CD4-positive, alpha-beta T cell treated with Interleukin-6 at 100 ng/mL for 8 hours (primary cell): ENCODE measurements around the gene KLHL8.

Experiments
- DNase-seq: peaks from one replicate; pipeline ENCODE4 v3.0.0-alpha.2; 2020; ENCODE audit warnings: mixed read lengths, low spot score

KLHL8 gene

DNA sequence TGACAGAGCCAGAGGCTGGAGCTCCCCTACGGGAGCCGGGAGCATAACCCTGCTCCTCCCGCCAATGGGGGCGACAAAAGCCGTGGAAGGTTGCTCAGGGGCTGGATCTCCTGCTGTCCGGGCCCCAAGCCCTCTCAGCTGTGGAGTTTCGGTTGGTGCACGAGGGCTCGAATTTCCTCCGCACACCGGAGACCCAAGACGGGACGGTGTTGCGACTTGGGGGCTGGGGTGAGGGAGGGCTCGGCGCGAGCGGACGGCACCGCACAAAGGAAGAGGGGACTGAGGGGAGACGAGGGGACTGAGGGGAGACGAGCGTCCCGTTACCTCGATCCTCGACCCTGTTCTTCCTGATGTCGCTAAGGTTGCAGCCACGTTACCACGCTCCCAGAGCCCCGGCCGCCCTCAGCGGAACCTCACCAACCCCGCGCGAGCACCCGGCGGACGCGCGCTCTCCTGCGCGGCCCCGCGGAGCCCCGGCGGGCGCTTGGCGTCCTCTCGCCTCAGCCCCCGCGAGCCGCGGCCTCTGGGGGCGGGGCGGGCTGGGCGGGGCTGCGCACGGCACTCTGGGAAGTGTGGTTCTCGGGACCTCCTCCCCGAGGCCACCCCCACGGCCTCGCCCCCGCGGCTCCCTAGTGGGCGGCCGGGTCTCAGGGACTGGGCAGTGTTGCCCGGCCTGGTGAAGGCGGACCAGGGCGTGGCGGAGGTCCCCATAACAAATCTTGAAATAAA, at the start of gene KLHL8:
KLHL8 (minus strand) TSS at position 525 of the 729 bp plus-strand sequence. CDS start 25,079 bp downstream, outside the sequence.
- DNase-seq: peak; percentile 86

GRCh38 chr4:87270144-87270543, 49.7 kb upstream of the KLHL8 start:
- DNase-seq: no peak

- no peak for DNase-seq
Measured at GRCh38 chr4:87268411-87268810, 48.0 kb upstream of the KLHL8 start.

DNA sequence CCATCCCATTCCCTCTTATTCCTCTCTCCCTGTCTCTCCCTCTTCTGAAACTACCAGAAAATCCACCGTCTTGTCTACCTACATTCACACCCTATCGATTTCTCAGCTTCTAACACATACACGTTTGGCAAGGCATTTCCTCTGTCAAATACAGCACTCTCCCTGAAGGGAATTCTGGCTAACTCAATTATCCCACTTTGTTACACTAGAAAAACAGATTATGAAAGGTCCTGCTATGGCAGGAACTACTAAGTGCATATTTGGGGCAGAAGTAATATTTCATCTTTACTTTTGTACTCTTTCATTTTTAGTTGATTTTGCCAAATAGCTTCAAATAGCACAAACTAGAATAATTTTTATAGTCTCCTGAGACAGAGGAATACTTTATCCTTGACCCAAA, 46.6 kb upstream of the KLHL8 start:
- DNase-seq: no peak

DNA sequence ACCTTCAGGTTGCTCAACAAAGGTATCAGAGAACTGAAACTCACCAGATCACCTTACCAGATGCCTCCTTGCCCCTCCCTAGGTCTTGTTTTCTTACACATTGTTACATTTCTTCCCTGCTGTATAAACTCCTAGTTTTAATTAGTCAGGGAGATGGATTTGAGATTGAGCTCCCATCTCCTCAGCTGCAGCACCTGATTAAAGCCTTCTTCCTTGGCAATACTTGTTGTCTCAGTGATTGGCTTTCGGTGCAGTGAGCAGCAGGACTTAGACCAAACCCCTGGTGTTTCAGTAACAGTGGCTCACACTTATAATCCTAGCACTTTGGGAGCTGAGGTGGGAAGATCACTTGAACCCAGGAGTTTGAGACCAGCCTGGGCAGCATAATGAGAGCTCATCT, 42.5 kb upstream of the KLHL8 start:
- DNase-seq: no peak

DNA sequence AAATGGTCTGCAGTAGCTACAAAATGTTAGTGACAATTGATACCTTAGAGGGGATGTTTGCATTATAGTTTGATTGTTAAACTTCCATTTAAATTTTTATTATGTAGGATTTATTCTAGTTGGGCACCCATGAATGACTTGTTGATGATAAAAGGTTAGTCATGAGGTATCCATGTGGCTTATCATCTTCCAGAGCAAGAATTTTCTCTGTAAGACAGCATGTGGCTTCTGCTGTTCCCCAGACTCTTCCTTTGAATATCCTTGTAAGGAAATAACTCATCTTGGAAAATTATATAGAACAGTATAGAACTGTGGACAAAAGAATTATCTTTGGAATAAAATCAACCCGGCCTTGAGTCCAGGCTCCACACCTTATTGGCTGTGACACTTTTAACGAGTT, 40.1 kb upstream of the KLHL8 start:
- DNase-seq: no peak

DNA sequence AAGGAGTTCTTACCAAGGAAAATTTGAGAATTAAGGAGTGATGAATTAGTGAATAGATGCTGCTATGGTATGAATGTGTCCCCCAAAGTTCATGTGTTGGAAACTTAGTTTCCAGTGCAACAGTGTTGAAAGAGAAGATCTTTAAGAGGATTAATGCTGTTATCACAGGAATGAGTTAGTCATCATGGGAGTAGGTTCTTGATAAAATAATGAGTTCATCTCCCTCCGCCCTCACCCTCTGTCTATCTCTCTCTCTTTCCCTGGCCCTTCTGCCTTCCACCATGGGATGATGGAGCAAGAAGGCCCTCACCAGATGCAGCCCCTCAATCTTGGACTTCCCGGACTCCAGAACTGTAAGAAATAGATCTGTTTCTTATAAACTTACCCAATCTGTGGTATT, 38.3 kb upstream of the KLHL8 start:
- no peak for DNase-seq

DNA sequence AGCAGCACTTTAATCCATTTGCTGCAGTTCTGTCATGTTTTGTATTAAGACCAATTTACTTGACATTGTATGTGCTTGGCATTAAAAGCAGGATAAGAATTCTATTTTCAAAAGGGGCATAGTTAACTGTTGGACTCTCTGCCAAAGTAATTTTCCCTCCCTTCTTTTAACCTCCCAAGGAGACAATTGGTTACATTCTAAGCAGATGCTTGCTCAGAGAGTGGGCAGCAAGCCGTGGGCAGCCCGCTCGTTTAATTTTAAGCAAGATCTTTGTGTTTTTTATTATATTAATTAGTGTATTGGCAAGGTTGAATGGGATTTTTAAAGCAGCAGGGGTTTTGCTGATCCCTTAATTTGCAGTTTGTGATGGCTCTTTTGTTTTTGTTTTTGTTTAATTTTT, 37.1 kb upstream of the KLHL8 start:
- no peak for DNase-seq

GRCh38 chr4:87255755-87256154, 35.3 kb upstream of the KLHL8 start:
- no peak for DNase-seq

DNA sequence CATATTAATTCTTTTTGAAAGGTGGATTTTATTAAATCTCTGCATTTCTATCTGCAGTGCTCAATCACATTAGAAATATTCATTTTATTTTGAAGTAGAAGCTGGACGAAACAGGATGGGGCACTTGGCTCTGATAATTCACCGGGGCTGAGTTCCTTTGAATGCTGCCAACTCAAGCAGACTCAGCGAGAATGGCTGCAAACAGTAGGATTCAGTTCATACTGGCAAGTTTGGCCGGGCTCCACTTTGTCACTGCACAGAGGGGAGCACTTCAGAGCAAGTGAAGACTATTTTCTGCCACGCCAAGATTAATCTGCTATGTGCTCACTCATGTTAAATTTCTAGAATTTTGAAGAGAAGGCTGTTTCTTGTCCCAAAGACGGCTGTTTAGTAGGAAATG, 30.7 kb upstream of the KLHL8 start:
- DNase-seq: no peak

DNA sequence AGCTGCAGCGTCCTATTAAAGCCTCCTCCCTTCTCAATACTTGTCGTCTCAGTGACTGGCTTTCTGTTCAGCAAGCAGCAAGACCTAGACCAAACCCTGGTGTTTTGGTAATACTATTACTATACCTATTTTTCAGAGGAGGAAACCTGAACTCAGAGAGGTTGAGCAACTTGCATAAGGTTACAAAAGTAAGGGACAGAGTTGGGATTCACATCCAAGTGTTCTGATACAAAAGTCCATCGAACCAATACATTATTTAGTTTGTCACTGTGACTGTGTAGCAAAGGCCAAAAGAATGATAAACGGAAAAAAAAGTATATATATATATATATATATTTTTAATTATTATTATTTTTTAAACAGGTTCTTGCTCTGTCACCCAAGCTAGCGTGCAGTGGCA, 29.9 kb upstream of the KLHL8 start:
- no peak for DNase-seq

GRCh38 chr4:87249332-87250019, 29.1 kb upstream of the KLHL8 start:
- no peak for DNase-seq

- DNase-seq: no peak
Measured at GRCh38 chr4:87243426-87244053, 23.1 kb upstream of the KLHL8 start.

GRCh38 chr4:87241336-87241735, 20.9 kb upstream of the KLHL8 start:
- no peak for DNase-seq

DNA sequence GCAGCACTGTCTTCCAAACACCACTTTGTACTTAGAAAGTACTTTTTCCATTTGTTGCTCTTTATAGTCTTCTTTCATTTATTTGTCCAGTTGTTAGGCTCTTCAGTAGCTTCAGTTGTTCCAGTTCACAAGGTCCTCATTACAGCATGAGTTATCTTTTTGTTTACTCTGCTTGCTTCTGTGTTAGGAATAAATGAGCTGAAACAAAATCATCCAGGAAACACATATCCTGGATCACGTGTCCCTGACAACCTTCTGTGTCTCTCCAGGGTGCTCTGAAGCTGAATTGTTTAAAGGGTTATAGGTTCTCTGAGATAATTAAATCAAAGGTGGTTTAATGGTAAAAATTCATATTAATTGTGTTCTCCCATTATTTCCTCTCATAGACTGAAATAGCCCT, 19.9 kb upstream of the KLHL8 start:
- no peak for DNase-seq

DNA sequence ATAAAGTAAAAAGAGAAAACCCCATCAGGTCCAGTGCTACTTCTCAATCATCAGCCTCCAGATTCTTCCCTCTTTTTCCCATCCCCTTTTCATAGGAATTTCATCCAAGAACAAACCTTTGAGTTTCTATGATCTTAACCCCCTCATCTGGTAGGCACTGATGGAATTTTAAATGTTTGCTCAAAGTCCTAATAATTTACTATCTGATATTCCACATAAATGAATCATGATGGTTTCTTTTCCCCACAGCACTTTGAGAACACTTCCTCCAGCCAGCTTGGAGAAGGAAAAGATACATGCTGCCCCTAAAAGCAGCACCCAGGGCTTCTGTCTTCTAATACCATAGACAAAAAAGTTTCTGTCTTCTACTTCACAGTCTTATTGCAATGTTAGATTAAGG, 19.4 kb upstream of the KLHL8 start:
- DNase-seq: no peak

DNA sequence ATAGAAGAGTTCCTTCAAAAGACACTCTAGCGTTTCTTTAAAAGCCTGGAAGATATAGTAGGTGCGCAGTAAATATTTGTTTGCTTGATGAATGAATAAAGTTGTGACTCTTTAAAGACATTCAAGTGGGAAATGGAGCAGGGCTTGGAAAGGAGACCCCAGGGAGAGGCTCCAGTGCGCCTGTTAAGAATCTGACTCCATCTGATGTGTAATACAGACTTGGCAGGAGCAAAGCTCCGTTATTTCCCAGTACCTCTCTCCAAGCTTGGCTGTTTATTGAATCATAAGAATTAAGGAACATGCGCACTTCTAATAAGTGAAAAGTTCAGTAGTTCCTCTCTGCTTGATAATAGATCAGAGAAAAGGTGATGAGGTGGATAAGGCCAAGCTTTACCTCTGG, 18.8 kb upstream of the KLHL8 start:
- no peak for DNase-seq

- no peak for DNase-seq
Measured at GRCh38 chr4:87236861-87237260, 16.4 kb upstream of the KLHL8 start.

GRCh38 chr4:87235020-87235671, 14.7 kb upstream of the KLHL8 start:
- no peak for DNase-seq

DNA sequence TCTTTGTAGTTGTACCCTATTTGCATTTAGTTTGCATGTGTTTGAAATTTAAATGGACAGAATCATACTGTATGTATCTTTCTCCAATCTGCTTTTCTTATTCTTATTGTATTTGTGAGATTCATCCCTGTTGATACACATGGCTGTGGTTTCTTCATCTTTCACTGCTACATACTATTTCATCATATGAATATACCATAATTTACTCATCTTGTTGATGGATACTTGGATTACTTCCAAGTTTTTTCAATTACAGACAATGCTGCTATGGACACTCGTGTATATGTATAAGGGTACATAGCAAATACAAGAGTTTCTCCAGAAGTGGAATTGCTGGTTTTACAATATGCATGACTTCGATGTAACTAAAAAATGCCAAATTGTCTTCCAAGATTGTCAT, 11.8 kb upstream of the KLHL8 start:
- DNase-seq: no peak

GRCh38 chr4:87230806-87231205, 10.4 kb upstream of the KLHL8 start:
- DNase-seq: no peak

- no peak for DNase-seq
Measured at GRCh38 chr4:87229979-87230378, 9.6 kb upstream of the KLHL8 start.
